Body of pancreas (tissue), 4 donors: ENCODE measurements around the gene ZC3H18.

Experiments
- POLR2A ChIP-seq, 3 donors: fragments of 450-650 bp; IDR thresholded peaks; one replicate each; pipeline ENCODE4 v1.6.1; 2016; ENCODE audit warnings: antibody characterized with exemption in 3 of 3, mild to moderate bottlenecking in 2 of 3
- TF ChIP-seq, protein P1 (sequence below), 7 experiments: fragments of 450-650 bp in 4 of 7; fragments of 200-600 bp in 3 of 7; sonication (generic) in 3 of 7; IDR thresholded peaks; one replicate each; pipeline ENCODE4 v1.5.1; 2016 to 2019; ENCODE audit warnings: antibody characterized with exemption in 7 of 7

- TF ChIP-seq POLR2A (IDR thresholded peaks at IDR 0.05), result no peak
- TF ChIP-seq, protein P1, sequence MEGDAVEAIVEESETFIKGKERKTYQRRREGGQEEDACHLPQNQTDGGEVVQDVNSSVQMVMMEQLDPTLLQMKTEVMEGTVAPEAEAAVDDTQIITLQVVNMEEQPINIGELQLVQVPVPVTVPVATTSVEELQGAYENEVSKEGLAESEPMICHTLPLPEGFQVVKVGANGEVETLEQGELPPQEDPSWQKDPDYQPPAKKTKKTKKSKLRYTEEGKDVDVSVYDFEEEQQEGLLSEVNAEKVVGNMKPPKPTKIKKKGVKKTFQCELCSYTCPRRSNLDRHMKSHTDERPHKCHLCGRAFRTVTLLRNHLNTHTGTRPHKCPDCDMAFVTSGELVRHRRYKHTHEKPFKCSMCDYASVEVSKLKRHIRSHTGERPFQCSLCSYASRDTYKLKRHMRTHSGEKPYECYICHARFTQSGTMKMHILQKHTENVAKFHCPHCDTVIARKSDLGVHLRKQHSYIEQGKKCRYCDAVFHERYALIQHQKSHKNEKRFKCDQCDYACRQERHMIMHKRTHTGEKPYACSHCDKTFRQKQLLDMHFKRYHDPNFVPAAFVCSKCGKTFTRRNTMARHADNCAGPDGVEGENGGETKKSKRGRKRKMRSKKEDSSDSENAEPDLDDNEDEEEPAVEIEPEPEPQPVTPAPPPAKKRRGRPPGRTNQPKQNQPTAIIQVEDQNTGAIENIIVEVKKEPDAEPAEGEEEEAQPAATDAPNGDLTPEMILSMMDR (IDR thresholded peaks at IDR 0.05), result no peak
These were observed 5.0 kb downstream of the ZC3H18 start for GRCh38 chr16:88575251-88575650.
